HepG2 (cell line): ENCODE measurements around the gene STK24. TPM values are rescaled to one million over a fixed set of nuclear protein-coding genes. Genes with fewer than 3 reads are reported as not detected.

Experiments
- ATF7 ChIP-seq, 2 experiments: fragments of 450-650 bp in 1 of 2; sonication (generic) in 1 of 2; formaldehyde crosslinking in 1 of 2; IDR thresholded peaks; 2 replicates each; pipeline versions ENCODE4 v1.4.0 to v1.6.1; 2016 to 2020; ENCODE audit warnings: antibody characterized with exemption in 1 of 2, mild to moderate bottlenecking in 1 of 2, missing genetic modification reagents in 1 of 2
- FOXA3 ChIP-seq: IDR thresholded peaks from 2 replicates; pipeline ENCODE4 v1.6.1; 2016; ENCODE audit warnings: missing genetic modification reagents, missing compliant biosample characterization
- NR2F6 ChIP-seq, 2 experiments: IDR thresholded peaks; 2 replicates each; pipeline ENCODE4 v1.6.1; 2016; ENCODE audit warnings: antibody characterized with exemption in 1 of 2, mild to moderate bottlenecking in 1 of 2
- POLR2A ChIP-seq, 2 experiments: IDR thresholded peaks; 2 replicates each; pipeline ENCODE4 v1.6.1; 2011; ENCODE audit warnings: low read depth in 2 of 2, low read length in 2 of 2, mild to moderate bottlenecking in 1 of 2, moderate library complexity in 1 of 2; ENCODE audit not compliant: insufficient read depth in 1 of 2
- ZFY ChIP-seq: sonication (generic); formaldehyde crosslinking; IDR thresholded peaks from 2 replicates; pipeline ENCODE4 v1.4.0; 2020; ENCODE audit warnings: missing genetic modification reagents
- ZNF24 ChIP-seq: fragments of 450-650 bp; IDR thresholded peaks from 2 replicates; pipeline ENCODE4 v1.6.1; 2017; ENCODE audit warnings: antibody characterized with exemption, mild to moderate bottlenecking
- ZNF550 ChIP-seq: sonication (generic); formaldehyde crosslinking; IDR thresholded peaks from 2 replicates; pipeline ENCODE4 v1.4.0; 2020; ENCODE audit warnings: mild to moderate bottlenecking, missing genetic modification reagents, borderline replicate concordance
- ZNF652 ChIP-seq: IDR thresholded peaks from 2 replicates; pipeline ENCODE4 v1.6.1; 2016; ENCODE audit warnings: low read depth, borderline replicate concordance
- ZNF670 ChIP-seq: sonication (generic); formaldehyde crosslinking; IDR thresholded peaks from 2 replicates; pipeline ENCODE4 v1.8.0; 2022; ENCODE audit warnings: mild to moderate bottlenecking, missing genetic modification reagents, borderline replicate concordance
- ZNF879 ChIP-seq: sonication (generic); formaldehyde crosslinking; IDR thresholded peaks from 2 replicates; pipeline ENCODE4 v1.8.1; 2023; ENCODE audit warnings: missing genetic modification reagents
- polyA plus RNA-seq, 8 experiments: library from polyadenylated mRNA; depleted of rRNA in 3 of 8; stranded (reverse) in 7 of 8; unstranded in 1 of 8; fragments of >200 nt; fragmentation: Illumina TruSeq in 4 of 8; extraction: Trizol in 4 of 8; gene quantifications; 2 replicates each; pipeline versions ENCODE4 v1.2.1 to v1.2.3, GENCODE V29; 2011 to 2016; ENCODE audit warnings: low read depth in 4 of 8, missing spikeins in 1 of 8, mixed read lengths in 1 of 8; ENCODE audit not compliant: insufficient read depth in 1 of 8
- total RNA-seq, 5 experiments: library from RNA; depleted of rRNA; stranded (reverse); fragments of >200 nt; fragmentation: Illumina TruSeq; extraction: Trizol; gene quantifications; 2 replicates each; pipeline ENCODE4 v1.2.3, GENCODE V29; 2016; ENCODE audit warnings: low read depth in 1 of 5
- TF ChIP-seq, protein P1 (sequence below): sonication (generic); formaldehyde crosslinking; IDR thresholded peaks from 2 replicates; pipeline ENCODE4 v1.5.1; 2020; ENCODE audit warnings: mild to moderate bottlenecking, missing genetic modification reagents, borderline replicate concordance
- TF ChIP-seq, protein P2 (sequence below): sonication (generic); formaldehyde crosslinking; IDR thresholded peaks from 2 replicates; pipeline ENCODE4 v1.5.0; 2020; ENCODE audit warnings: mild to moderate bottlenecking, missing genetic modification reagents
- TF ChIP-seq, protein P3 (sequence below): sonication (generic); formaldehyde crosslinking; IDR thresholded peaks from 2 replicates; pipeline ENCODE4 v1.8.0; 2022; ENCODE audit warnings: missing genetic modification reagents, mild to moderate bottlenecking, inconsistent platforms, borderline replicate concordance
- TF ChIP-seq, protein P4 (sequence below): sonication (generic); formaldehyde crosslinking; IDR thresholded peaks from 2 replicates; pipeline ENCODE4 v1.5.0; 2020; ENCODE audit warnings: mild to moderate bottlenecking, missing genetic modification reagents
- TF ChIP-seq, protein P5 (sequence below): sonication (generic); formaldehyde crosslinking; IDR thresholded peaks from 2 replicates; pipeline ENCODE4 v1.5.1; 2020; ENCODE audit warnings: missing genetic modification reagents, mild to moderate bottlenecking, borderline replicate concordance

STK24 gene
- total and polyA plus RNA-seq, 2 of the 13 experiments (the other 11 are each of a cell fraction or from before 2014, with no cell fraction given): 51.3 to 73.0 TPM

DNA sequence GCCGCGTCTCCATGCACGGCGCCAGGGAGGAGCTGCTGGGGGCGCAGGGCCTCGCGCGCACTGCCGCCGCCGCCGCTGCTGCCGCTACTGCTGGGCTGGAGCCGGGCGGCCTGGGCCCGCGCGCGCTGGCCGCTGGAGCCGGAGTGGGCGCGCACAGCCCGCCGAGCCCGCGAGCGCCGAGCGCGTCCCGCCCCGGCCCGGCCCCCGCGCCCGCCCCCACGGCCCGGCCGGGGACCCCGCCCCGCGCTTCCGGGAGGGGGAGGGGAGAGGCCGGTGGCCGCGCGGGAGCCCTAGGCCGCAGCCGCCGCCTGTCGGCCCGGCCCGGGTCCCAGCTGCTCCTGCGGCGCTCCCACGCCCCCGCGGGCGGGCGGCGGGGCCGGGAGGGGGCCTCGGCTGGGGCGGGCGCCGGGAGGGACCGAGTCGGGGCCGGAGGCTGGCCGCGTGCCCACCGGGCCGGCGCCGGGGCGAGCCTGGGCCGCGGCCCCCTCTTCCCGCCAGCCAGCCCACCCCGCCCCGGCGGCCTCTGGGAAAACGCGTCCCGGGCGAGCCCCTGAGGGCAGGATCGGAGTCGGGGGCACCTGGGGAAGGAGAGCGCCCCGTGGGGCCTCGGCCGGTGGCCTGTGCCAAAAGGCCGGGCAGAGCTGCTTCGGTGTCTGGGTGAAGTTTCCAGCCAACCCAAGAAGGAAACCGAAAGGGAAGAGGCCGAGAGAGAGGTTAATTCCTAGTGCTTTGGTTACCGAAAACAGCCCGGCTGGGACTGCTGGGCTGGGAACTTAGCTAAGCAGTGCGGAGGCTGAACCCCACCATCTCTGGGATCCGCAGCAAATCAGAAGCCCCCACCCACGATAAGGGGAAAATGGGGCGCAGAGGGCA, at the start of gene STK24 (continued):
- TF ChIP-seq ATF7 (IDR thresholded peaks at IDR 0.05) (no peak), ATF7 (CRISPR knock-in tag; IDR thresholded peaks at IDR 0.05) (no peak), ZNF550 (CRISPR knock-in tag) (no peak), FOXA3 (no peak), ZFY (peak; percentile 69), NR2F6 (IDR thresholded peaks at IDR 0.05) (peak; percentile 25; the same call in 1 of the 2 replicates), NR2F6 (CRISPR knock-in tag; IDR thresholded peaks at IDR 0.05) (no peak), ZNF652 (CRISPR knock-in tag) (no peak), ZNF670 (CRISPR knock-in tag) (no peak), ZNF24 (no peak), POLR2A (IDR thresholded peaks at IDR 0.05; ENCODE audit: insufficient read depth in 1 of 2, low read depth in 2 of 2, low read length in 2 of 2) (peak in 1 of 2 experiments; percentile 84; a peak in 3 of 4 replicates), ZNF879 (CRISPR knock-in tag) (no peak)
- TF ChIP-seq, protein P1, sequence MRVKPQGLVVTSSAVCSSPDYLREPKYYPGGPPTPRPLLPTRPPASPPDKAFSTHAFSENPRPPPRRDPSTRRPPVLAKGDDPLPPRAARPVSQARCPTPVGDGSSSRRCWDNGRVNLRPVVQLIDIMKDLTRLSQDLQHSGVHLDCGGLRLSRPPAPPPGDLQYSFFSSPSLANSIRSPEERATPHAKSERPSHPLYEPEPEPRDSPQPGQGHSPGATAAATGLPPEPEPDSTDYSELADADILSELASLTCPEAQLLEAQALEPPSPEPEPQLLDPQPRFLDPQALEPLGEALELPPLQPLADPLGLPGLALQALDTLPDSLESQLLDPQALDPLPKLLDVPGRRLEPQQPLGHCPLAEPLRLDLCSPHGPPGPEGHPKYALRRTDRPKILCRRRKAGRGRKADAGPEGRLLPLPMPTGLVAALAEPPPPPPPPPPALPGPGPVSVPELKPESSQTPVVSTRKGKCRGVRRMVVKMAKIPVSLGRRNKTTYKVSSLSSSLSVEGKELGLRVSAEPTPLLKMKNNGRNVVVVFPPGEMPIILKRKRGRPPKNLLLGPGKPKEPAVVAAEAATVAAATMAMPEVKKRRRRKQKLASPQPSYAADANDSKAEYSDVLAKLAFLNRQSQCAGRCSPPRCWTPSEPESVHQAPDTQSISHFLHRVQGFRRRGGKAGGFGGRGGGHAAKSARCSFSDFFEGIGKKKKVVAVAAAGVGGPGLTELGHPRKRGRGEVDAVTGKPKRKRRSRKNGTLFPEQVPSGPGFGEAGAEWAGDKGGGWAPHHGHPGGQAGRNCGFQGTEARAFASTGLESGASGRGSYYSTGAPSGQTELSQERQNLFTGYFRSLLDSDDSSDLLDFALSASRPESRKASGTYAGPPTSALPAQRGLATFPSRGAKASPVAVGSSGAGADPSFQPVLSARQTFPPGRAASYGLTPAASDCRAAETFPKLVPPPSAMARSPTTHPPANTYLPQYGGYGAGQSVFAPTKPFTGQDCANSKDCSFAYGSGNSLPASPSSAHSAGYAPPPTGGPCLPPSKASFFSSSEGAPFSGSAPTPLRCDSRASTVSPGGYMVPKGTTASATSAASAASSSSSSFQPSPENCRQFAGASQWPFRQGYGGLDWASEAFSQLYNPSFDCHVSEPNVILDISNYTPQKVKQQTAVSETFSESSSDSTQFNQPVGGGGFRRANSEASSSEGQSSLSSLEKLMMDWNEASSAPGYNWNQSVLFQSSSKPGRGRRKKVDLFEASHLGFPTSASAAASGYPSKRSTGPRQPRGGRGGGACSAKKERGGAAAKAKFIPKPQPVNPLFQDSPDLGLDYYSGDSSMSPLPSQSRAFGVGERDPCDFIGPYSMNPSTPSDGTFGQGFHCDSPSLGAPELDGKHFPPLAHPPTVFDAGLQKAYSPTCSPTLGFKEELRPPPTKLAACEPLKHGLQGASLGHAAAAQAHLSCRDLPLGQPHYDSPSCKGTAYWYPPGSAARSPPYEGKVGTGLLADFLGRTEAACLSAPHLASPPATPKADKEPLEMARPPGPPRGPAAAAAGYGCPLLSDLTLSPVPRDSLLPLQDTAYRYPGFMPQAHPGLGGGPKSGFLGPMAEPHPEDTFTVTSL (CRISPR knock-in tag): no peak
- TF ChIP-seq, protein P2, sequence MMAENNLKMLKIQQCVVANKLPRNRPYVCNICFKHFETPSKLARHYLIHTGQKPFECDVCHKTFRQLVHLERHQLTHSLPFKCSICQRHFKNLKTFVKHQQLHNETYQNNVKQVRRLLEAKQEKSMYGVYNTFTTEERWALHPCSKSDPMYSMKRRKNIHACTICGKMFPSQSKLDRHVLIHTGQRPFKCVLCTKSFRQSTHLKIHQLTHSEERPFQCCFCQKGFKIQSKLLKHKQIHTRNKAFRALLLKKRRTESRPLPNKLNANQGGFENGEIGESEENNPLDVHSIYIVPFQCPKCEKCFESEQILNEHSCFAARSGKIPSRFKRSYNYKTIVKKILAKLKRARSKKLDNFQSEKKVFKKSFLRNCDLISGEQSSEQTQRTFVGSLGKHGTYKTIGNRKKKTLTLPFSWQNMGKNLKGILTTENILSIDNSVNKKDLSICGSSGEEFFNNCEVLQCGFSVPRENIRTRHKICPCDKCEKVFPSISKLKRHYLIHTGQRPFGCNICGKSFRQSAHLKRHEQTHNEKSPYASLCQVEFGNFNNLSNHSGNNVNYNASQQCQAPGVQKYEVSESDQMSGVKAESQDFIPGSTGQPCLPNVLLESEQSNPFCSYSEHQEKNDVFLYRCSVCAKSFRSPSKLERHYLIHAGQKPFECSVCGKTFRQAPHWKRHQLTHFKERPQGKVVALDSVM (CRISPR knock-in tag): 0 out of 2 replicates have a peak, but pooled peaks have one; percentile 28
- TF ChIP-seq, protein P3, sequence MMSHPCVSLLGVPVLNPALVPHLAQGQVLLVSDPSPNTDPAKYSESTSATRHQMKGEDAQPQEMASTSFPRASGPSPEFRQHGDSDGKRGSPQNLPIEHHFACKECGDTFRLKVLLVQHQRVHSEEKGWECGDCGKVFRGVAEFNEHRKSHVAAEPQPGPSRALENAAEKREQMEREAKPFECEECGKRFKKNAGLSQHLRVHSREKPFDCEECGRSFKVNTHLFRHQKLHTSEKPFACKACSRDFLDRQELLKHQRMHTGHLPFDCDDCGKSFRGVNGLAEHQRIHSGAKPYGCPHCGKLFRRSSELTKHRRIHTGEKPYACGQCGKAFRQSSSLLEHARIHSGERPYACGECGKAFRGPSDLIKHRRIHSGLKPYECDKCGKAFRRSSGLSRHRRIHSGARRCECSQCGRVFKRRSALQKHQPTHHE (CRISPR knock-in tag): no peak; the same call in 1 of the 2 replicates
- TF ChIP-seq, protein P4, sequence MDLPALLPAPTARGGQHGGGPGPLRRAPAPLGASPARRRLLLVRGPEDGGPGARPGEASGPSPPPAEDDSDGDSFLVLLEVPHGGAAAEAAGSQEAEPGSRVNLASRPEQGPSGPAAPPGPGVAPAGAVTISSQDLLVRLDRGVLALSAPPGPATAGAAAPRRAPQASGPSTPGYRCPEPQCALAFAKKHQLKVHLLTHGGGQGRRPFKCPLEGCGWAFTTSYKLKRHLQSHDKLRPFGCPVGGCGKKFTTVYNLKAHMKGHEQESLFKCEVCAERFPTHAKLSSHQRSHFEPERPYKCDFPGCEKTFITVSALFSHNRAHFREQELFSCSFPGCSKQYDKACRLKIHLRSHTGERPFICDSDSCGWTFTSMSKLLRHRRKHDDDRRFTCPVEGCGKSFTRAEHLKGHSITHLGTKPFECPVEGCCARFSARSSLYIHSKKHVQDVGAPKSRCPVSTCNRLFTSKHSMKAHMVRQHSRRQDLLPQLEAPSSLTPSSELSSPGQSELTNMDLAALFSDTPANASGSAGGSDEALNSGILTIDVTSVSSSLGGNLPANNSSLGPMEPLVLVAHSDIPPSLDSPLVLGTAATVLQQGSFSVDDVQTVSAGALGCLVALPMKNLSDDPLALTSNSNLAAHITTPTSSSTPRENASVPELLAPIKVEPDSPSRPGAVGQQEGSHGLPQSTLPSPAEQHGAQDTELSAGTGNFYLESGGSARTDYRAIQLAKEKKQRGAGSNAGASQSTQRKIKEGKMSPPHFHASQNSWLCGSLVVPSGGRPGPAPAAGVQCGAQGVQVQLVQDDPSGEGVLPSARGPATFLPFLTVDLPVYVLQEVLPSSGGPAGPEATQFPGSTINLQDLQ (CRISPR knock-in tag): no peak
- TF ChIP-seq, protein P5, sequence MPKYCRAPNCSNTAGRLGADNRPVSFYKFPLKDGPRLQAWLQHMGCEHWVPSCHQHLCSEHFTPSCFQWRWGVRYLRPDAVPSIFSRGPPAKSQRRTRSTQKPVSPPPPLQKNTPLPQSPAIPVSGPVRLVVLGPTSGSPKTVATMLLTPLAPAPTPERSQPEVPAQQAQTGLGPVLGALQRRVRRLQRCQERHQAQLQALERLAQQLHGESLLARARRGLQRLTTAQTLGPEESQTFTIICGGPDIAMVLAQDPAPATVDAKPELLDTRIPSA (CRISPR knock-in tag): peak; percentile 41; the same call in 1 of the 2 replicates
